NB4 (cell line): ENCODE measurements around the gene CALHM3.

Experiments
- DNase-seq: peaks from one replicate; pipeline ENCODE4 v3.0.0; 2010; ENCODE audit warnings: low read depth
- H3K4me3 ChIP-seq: one replicate; pipeline ENCODE4 v1.5.1; 2011; ENCODE audit warnings: mild to moderate bottlenecking, low read depth, low read length, moderate library complexity
- MYC ChIP-seq: IDR thresholded peaks from 2 replicates; pipeline ENCODE4 v1.6.1; 2011; ENCODE audit warnings: low read depth, low read length
- POLR2A ChIP-seq: IDR thresholded peaks from 2 replicates; pipeline ENCODE4 v1.6.1; 2011; ENCODE audit warnings: mild to moderate bottlenecking; ENCODE audit not compliant: insufficient read length; ENCODE audit errors: extremely low read depth
- TF ChIP-seq, protein P1 (sequence below): IDR thresholded peaks from one replicate; pipeline ENCODE4 v1.5.1; 2012; ENCODE audit warnings: low read depth, low read length
- TF ChIP-seq, protein P2 (sequence below): IDR thresholded peaks from 2 replicates; pipeline ENCODE4 v1.6.1; 2011; ENCODE audit warnings: low read depth, low read length

Gene CALHM3

DNA sequence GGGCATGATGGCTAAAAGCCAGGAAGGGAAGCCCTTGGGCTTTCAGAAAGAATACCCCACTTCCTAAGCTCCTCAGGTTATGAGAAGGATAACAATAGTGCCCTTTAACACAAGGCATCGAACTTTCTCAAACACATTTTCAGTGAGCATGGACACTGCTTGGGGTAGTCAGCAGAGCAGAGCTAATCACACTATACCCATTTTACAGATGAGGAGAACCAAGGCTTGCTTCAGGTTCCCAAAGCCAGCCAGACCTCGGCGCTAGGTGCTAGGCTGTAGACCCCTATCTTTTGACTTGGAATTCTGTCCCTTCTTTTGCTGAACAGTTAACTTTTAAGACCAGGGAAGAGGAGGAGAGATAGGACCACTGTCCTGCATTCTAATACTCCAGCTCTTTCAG lies 16.3 kb upstream of the CALHM3 start:
- no peak for DNase-seq
- TF ChIP-seq, protein P1, sequence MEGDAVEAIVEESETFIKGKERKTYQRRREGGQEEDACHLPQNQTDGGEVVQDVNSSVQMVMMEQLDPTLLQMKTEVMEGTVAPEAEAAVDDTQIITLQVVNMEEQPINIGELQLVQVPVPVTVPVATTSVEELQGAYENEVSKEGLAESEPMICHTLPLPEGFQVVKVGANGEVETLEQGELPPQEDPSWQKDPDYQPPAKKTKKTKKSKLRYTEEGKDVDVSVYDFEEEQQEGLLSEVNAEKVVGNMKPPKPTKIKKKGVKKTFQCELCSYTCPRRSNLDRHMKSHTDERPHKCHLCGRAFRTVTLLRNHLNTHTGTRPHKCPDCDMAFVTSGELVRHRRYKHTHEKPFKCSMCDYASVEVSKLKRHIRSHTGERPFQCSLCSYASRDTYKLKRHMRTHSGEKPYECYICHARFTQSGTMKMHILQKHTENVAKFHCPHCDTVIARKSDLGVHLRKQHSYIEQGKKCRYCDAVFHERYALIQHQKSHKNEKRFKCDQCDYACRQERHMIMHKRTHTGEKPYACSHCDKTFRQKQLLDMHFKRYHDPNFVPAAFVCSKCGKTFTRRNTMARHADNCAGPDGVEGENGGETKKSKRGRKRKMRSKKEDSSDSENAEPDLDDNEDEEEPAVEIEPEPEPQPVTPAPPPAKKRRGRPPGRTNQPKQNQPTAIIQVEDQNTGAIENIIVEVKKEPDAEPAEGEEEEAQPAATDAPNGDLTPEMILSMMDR, result no peak
- TF ChIP-seq, protein P2, sequence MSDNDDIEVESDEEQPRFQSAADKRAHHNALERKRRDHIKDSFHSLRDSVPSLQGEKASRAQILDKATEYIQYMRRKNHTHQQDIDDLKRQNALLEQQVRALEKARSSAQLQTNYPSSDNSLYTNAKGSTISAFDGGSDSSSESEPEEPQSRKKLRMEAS, result no peak
- TF ChIP-seq MYC (no peak), POLR2A (no peak)
- no peak overlapping the region for H3K4me3 ChIP-seq

DNA sequence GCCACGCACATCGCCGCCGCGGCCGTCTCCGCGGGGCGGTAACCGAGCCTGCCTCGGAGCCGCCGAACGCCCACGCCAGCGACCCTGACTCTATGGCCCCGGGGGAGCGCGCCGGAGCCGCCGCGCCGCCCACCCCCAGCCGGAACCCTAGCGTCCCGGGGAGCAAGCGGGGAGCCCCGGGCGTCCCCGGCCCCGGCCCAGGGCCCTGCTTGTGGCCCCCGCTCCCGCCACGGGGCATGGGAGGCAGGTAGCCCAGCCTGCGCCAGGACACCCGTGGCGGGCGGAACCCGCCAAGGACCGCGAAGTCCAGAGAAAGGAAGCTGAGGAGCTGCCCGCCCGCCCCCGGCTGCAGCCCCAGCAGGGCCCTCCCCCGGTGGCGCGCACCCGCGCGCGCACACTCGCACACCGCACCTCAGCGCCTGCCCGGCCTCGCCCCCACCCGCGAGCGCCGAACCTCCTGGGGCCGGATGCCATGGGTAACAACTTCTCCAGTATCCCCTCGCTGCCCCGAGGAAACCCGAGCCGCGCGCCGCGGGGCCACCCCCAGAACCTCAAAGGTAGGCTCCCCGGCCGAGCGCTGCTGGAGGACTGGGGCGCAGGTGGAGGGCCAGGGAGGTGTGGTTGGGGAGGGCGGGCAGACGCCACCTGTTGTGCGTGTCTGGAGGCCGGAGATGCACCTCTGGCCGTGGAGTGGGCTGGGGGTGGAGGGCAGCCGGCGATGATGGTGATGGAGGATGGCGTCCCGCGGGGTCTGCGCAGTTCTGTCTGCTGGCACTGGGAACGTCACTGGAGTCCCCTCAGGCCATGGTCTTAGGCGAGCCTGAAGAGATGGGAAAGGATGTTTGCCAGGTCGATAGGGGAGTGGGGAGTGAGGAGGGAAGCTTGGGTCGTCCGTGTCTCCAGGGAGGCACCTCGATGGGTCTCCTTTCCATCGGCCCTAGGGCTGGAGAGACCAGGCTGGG lies 15.2 kb upstream of the CALHM3 start:
- H3K4me3 ChIP-seq, result no peak overlapping the region
- DNase-seq, result no peak
- TF ChIP-seq, protein P2, result no peak
- TF ChIP-seq, protein P1, result no peak
- no peak for TF ChIP-seq MYC
- no peak for TF ChIP-seq POLR2A

DNA sequence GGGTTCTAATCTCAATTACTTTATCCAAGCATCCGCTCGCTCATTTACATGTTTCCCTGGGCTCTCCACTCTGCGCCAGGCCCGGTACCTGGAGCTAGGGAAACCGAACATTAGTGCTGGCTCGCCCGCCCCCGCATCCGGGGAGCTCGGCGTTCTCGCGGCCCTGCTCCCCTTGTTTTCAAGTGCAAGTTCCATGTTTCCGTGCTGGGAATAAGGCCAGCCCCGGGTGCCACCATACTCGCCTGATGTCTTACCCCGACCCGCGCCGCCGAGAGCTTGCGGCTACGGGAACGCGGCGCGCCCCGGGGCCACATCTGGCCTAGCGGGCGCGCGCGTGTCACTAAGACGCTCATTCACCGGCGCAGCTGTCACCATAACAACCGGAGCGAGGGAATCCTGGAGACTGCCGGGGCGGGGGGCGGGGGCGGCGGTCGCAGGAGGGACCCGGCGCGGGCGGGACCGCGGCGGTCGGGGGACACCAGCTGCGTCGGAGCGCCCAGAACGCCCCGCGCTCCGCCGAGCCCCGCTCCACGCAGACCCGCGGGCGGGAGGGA lies 14.4 kb upstream of the CALHM3 start, which contains the start of gene NEURL1:
TSS of gene NEURL1 (plus strand) at position 344 of the 554 bp plus-strand sequence. CDS start 683 bp downstream, outside the sequence.
- DNase-seq, result no peak
- H3K4me3 ChIP-seq, result no peak within 1 kb of the TSS
- TF ChIP-seq, protein P1, result no peak
- no peak for TF ChIP-seq MYC
- TF ChIP-seq, protein P2, result no peak
- no peak for TF ChIP-seq POLR2A

DNA sequence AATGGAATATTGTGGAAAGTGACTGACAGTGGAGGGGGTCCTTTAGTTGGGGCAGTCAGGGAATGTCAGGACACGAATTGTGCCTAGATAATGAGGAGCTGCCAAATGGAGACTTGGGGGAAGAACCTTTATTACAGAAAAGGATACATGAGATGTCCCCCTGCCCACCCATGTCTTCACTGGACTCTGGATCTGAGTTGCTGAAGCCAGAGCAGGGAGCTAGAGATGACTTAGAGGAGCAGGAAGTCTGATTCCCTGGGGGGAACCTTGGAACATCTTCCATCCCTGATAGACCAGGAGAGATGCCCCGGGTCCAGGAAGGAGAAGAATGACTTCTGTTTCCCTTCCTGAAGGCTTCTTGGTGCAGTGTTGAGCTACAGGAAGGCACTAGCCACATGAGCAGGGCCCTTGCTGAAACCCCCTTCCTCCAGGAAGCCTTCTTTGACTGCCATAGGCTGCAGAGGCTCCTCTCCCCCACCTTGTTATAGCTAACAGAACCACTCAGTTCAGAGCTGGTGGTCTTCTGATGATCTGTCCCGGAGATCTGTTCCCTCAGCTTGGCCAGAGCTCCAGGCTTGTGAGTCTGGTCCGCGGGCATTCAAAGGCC lies 13.7 kb upstream of the CALHM3 start:
- no peak overlapping the region for H3K4me3 ChIP-seq
- no peak for DNase-seq
- TF ChIP-seq POLR2A, result no peak
- TF ChIP-seq MYC, result no peak
- TF ChIP-seq, protein P1, result no peak
- TF ChIP-seq, protein P2, result no peak

DNA sequence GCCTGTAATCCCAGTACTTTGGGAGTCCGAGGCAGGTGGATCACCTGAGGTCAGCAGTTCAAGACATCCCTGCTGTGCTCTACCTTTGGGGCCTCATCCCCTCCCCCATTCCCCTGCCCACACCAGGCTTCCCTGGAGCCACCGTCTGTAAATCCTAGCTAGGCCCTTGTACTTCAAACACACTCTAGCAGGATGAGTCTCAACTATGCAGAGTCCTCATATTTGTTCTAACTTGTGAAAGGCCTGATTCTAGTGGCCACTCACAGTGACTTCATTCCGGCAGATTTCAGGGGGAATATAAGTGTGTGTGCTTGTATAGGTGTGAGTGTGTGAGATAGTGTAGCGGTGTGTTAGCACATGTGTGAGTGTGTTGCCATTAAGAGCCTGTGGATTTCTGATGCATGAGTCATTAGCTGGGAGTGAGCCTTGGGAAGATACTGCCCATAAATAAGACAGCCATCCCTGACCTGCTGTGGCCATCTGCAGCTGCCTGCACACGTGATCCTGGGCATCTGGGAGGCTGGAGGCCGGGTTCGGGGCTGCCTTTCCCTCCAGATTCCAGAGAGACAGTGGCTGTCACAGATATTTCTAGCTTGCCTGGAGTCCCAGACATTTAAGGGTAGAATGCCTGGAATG lies 12.8 kb upstream of the CALHM3 start:
- no peak for TF ChIP-seq MYC
- H3K4me3 ChIP-seq, result no peak overlapping the region
- DNase-seq, result no peak

DNA sequence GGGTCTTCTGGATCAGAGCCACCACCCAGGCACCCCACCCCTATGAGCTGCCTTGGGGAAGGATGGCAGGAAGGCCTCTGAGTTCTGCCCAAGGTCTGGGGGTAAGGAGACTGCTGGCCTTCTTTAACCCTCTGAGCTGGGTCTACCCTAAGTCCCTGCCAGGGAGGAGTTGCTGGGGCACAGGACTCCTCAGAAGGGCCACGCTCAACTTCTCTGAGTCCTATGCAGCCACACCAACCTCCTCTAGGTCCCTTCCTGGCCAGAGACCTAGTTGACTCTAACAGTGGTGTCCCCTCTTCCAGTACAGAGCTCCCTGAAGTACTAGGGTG lies 11.9 kb upstream of the CALHM3 start:
- TF ChIP-seq, protein P1, result no peak
- TF ChIP-seq POLR2A, result no peak
- TF ChIP-seq MYC, result no peak
- TF ChIP-seq, protein P2, result no peak
- no peak for DNase-seq
- no peak overlapping the region for H3K4me3 ChIP-seq
